K562 (cell line): ENCODE data around the gene ERI2. TPM values are rescaled to one million over a fixed set of nuclear protein-coding genes. Genes with fewer than 3 reads are reported as not detected.

ENCODE experiments used
- DACH1 ChIP-seq: fragments of 450-650 bp; IDR thresholded peaks from 2 replicates; pipeline ENCODE4 v1.6.1; 2018; ENCODE audit not compliant: partially characterized antibody
- ESRRB ChIP-seq: fragments of 250-450 bp; sonication (Bioruptor Pico); IDR thresholded peaks from 2 replicates; pipeline ENCODE4 v1.5.0; 2020; ENCODE audit warnings: mild to moderate bottlenecking, moderate library complexity, borderline replicate concordance
- FOXA1 ChIP-seq: fragments of 450-650 bp; IDR thresholded peaks from 2 replicates; pipeline ENCODE4 v1.6.1; 2016; ENCODE audit warnings: mild to moderate bottlenecking, borderline replicate concordance
- FOXM1 ChIP-seq, 2 experiments: fragments of 450-650 bp in 1 of 2; sonication (generic) in 1 of 2; formaldehyde crosslinking in 1 of 2; IDR thresholded peaks; 2 replicates each; pipeline versions ENCODE4 v1.6.1 to v1.9.0; 2017 to 2022; ENCODE audit warnings: low read depth in 2 of 2, mild to moderate bottlenecking in 2 of 2, missing genetic modification reagents in 1 of 2, moderate library complexity in 1 of 2
- MBD2 ChIP-seq: sonication (generic); IDR thresholded peaks from 2 replicates; pipeline ENCODE4 v1.6.1; 2016; ENCODE audit warnings: low read depth, borderline replicate concordance
- MCM2 ChIP-seq: fragments of 450-650 bp; IDR thresholded peaks from 2 replicates; pipeline ENCODE4 v1.6.1; 2017; ENCODE audit warnings: low read depth, mild to moderate bottlenecking
- MED1 ChIP-seq: sonication (generic); formaldehyde crosslinking; IDR thresholded peaks from 2 replicates; pipeline ENCODE4 v1.8.1; 2023; ENCODE audit warnings: missing genetic modification reagents, borderline replicate concordance
- NR2C1 ChIP-seq, 2 experiments: fragments of 450-650 bp; IDR thresholded peaks; 2 replicates each; pipeline ENCODE4 v1.6.1; 2017; ENCODE audit warnings: mild to moderate bottlenecking in 2 of 2, antibody characterized with exemption in 1 of 2, inconsistent platforms in 1 of 2, missing compliant biosample characterization in 1 of 2, missing genetic modification characterization in 1 of 2
- SMAD1 ChIP-seq: fragments of 150-350 bp; IDR thresholded peaks from 2 replicates; pipeline ENCODE4 v1.6.1; 2014; ENCODE audit warnings: low read length, low read depth; ENCODE audit not compliant: partially characterized antibody
- SNIP1 ChIP-seq: fragments of 450-650 bp; IDR thresholded peaks from 2 replicates; pipeline ENCODE4 v1.7.1; 2017; ENCODE audit warnings: low read depth, mild to moderate bottlenecking
- ZBED1 ChIP-seq: IDR thresholded peaks from 2 replicates; pipeline ENCODE4 v1.6.1; 2014
- ZEB2 ChIP-seq: fragments of 450-650 bp; IDR thresholded peaks from 2 replicates; pipeline ENCODE4 v1.6.1; 2016
- ZNF165 ChIP-seq: fragments of 250-450 bp; sonication (Bioruptor Pico); IDR thresholded peaks from 2 replicates; pipeline ENCODE4 v1.4.0; 2020; ENCODE audit warnings: borderline replicate concordance
- polyA plus RNA-seq, 8 experiments: library from polyadenylated mRNA; depleted of rRNA in 4 of 8; stranded (reverse) in 5 of 8; unstranded in 3 of 8; fragments of >200 nt; fragmentation: Nextera tagmentation in 2 of 8; fragmentation: Illumina TruSeq in 1 of 8; extraction: Ambion mirVana in 2 of 8; extraction: Trizol in 1 of 8; gene quantifications; 2 replicates each; pipeline versions ENCODE4 v1.2.1 to v1.2.3, GENCODE V29; 2011 to 2014; ENCODE audit warnings: inconsistent platforms in 1 of 8, missing spikeins in 1 of 8
- total RNA-seq, 7 experiments: library from RNA; depleted of rRNA in 6 of 7; stranded (reverse); fragments of >200 nt in 6 of 7; fragmentation: Illumina TruSeq in 2 of 7; extraction: Trizol in 2 of 7; gene quantifications; 2 replicates each; pipeline versions ENCODE4 v1.2.1 to v1.2.3, GENCODE V29; 2011 to 2021; ENCODE audit warnings: low replicate concordance in 1 of 7
- TF ChIP-seq, protein P1 (sequence below), 3 experiments: fragments of 200-800 bp in 1 of 3; sonication (Bioruptor generic) in 1 of 3; sonication (generic) in 1 of 3; formaldehyde crosslinking in 1 of 3; IDR thresholded peaks; 2 replicates each; pipeline versions ENCODE4 v1.6.1 to v1.8.0; 2016 to 2022; ENCODE audit warnings: mild to moderate bottlenecking in 2 of 3, missing compliant biosample characterization in 2 of 3, missing genetic modification characterization in 2 of 3, missing genetic modification reagents in 1 of 3
- TF ChIP-seq, protein P2 (sequence below): sonication (generic); formaldehyde crosslinking; IDR thresholded peaks from 2 replicates; pipeline ENCODE4 v1.8.1; 2023; ENCODE audit warnings: mild to moderate bottlenecking, missing genetic modification reagents
- TF ChIP-seq, protein P3 (sequence below): sonication (generic); formaldehyde crosslinking; IDR thresholded peaks from 2 replicates; pipeline ENCODE4 v1.8.0; 2022; ENCODE audit warnings: mild to moderate bottlenecking, missing genetic modification reagents
- TF ChIP-seq, protein P4 (sequence below): fragments of 450-650 bp; IDR thresholded peaks from 2 replicates; pipeline ENCODE4 v1.6.1; 2016
- TF ChIP-seq, protein P5 (sequence below): fragments of 250-450 bp; sonication (Bioruptor Pico); IDR thresholded peaks from 2 replicates; pipeline ENCODE4 v1.5.0; 2021
- TF ChIP-seq, protein P6 (sequence below): sonication (generic); formaldehyde crosslinking; IDR thresholded peaks from 2 replicates; pipeline ENCODE4 v1.5.0; 2020; ENCODE audit warnings: missing genetic modification reagents

Gene ERI2
- total and polyA plus RNA-seq, 9 of the 15 experiments (the other 6 are each of a cell fraction or from before 2014, with no cell fraction given) = 23.3 to 57.0 (median 48.1) TPM

DNA sequence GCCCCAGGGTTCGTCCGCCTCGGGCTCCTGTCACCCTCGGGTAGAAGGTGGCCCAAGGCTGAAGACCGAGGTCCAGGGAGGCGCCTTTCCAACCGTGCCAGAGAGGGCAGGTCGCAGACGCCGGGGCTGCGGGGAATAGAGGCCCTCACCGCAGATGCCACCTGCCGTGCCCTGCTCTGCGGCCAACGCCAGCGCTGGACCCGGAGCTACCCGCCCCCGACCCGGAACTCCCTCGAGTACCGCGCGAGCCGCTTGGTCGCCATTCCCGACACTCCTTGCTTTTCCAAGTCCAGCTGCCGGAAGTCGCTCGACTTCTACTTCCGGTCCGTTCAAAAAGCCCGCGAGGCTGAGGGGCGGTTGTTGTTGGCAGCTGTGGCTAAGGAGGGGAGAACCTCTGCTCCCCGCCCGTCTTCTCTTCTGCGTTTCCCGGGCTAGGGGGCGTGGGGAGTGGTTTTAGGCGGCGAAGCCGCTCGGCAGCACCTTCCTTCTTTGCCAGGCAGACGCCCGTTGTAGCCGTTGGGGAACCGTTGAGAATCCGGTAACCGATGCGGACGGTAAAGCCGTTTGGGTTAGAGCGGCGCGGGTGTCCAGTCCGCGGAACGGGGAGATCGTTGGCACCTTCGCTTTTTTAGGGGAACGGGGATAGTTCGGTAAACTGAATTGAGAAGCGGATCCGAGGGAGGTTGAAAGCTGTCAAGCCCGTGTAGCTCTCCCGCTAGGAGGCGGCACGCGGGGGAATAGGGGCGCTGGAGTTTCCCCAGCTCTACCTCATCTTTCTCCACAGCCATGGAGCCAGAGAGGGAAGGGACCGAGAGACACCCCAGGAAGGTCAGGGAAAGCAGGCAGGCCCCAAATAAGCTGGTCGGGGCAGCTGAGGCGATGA lies at the start of gene ERI2, which contains the start of gene REXO5 (continued):
- TF ChIP-seq ESRRB (CRISPR knock-in tag) (no peak), ZBED1 (no peak), MBD2 (peak; percentile 77), MED1 (CRISPR knock-in tag) (no peak), ZEB2 (no peak), DACH1 (peak; percentile 96), ZNF165 (CRISPR knock-in tag) (no peak), NR2C1 (IDR thresholded peaks at IDR 0.05) (peak; percentile 86), NR2C1 (tag; IDR thresholded peaks at IDR 0.05) (peak; percentile 81), FOXA1 (no peak), FOXM1 (IDR thresholded peaks at IDR 0.05; ENCODE audit: low read depth) (peak; percentile 97), FOXM1 (CRISPR knock-in tag; IDR thresholded peaks at IDR 0.05; ENCODE audit: low read depth) (no peak), SMAD1 (peak; percentile 73), MCM2 (no peak), SNIP1 (no peak)
- TF ChIP-seq, protein P1, sequence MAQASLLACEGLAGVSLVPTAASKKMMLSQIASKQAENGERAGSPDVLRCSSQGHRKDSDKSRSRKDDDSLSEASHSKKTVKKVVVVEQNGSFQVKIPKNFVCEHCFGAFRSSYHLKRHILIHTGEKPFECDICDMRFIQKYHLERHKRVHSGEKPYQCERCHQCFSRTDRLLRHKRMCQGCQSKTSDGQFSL (CRISPR knock-in tag; IDR thresholded peaks at IDR 0.05) = no peak
- TF ChIP-seq, protein P1 (tag; IDR thresholded peaks at IDR 0.05) = no peak
- TF ChIP-seq, protein P2, sequence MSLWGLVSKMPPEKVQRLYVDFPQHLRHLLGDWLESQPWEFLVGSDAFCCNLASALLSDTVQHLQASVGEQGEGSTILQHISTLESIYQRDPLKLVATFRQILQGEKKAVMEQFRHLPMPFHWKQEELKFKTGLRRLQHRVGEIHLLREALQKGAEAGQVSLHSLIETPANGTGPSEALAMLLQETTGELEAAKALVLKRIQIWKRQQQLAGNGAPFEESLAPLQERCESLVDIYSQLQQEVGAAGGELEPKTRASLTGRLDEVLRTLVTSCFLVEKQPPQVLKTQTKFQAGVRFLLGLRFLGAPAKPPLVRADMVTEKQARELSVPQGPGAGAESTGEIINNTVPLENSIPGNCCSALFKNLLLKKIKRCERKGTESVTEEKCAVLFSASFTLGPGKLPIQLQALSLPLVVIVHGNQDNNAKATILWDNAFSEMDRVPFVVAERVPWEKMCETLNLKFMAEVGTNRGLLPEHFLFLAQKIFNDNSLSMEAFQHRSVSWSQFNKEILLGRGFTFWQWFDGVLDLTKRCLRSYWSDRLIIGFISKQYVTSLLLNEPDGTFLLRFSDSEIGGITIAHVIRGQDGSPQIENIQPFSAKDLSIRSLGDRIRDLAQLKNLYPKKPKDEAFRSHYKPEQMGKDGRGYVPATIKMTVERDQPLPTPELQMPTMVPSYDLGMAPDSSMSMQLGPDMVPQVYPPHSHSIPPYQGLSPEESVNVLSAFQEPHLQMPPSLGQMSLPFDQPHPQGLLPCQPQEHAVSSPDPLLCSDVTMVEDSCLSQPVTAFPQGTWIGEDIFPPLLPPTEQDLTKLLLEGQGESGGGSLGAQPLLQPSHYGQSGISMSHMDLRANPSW (CRISPR knock-in tag) = no peak
- TF ChIP-seq, protein P3, sequence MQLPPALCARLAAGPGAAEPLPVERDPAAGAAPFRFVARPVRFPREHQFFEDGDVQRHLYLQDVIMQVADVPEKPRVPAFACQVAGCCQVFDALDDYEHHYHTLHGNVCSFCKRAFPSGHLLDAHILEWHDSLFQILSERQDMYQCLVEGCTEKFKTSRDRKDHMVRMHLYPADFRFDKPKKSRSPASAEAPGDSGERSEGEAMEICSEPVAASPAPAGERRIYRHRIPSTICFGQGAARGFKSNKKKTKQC (CRISPR knock-in tag) = no peak; the same call in 1 of the 2 replicates
- TF ChIP-seq, protein P4, sequence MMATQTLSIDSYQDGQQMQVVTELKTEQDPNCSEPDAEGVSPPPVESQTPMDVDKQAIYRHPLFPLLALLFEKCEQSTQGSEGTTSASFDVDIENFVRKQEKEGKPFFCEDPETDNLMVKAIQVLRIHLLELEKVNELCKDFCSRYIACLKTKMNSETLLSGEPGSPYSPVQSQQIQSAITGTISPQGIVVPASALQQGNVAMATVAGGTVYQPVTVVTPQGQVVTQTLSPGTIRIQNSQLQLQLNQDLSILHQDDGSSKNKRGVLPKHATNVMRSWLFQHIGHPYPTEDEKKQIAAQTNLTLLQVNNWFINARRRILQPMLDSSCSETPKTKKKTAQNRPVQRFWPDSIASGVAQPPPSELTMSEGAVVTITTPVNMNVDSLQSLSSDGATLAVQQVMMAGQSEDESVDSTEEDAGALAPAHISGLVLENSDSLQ = peak; percentile 70
- TF ChIP-seq, protein P5, sequence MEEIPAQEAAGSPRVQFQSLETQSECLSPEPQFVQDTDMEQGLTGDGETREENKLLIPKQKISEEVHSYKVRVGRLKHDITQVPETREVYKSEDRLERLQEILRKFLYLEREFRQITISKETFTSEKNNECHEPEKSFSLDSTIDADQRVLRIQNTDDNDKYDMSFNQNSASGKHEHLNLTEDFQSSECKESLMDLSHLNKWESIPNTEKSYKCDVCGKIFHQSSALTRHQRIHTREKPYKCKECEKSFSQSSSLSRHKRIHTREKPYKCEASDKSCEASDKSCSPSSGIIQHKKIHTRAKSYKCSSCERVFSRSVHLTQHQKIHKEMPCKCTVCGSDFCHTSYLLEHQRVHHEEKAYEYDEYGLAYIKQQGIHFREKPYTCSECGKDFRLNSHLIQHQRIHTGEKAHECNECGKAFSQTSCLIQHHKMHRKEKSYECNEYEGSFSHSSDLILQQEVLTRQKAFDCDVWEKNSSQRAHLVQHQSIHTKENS (CRISPR knock-in tag) = no peak
- TF ChIP-seq, protein P6, sequence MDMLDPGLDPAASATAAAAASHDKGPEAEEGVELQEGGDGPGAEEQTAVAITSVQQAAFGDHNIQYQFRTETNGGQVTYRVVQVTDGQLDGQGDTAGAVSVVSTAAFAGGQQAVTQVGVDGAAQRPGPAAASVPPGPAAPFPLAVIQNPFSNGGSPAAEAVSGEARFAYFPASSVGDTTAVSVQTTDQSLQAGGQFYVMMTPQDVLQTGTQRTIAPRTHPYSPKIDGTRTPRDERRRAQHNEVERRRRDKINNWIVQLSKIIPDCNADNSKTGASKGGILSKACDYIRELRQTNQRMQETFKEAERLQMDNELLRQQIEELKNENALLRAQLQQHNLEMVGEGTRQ (CRISPR knock-in tag) = no peak
